Measurements from ENCODE around the gene NKTR.

DNA sequence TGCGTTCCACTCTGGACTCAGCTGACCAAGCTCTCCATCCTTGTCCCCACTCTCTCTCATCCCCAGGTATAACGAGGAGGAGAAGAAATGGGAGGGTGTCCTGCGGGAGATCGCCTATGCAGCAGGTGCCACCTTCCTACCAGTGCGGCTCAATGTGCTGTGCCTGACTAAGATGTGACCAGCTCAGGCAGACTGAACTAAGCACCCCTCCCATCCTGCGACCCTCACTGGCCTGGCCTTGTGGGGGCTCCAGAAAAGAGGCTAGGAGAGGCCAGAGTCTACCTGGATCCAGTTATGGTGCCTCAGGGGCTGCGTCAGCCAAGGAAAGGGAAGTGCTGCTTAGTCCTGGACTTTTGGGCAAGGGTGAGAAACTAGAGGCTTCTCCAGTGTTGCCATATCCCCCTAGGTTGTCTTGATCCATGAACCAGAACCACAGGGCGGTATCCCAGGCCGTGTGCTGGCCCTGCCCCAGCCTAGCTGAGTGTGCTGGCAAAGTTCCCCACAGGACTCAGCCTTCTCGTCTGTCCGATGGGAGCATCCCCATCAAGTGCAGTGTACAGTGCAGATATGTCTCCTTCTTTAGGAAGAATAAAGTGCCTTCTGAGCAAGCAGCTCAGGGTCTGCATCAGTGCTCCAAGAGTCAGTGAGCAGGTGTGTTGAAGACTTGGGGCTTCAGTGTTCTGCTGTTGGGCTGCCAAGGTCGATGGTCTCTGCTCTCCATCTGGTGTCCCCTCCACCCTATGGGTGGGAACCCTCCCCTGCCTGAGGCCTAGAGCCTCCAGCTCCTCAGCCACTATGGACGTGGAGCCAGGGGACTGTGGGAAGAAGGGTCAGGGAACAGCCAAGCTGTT, 91.6 kb downstream of the NKTR start:
- TF ChIP-seq POLR2A (IDR thresholded peaks at IDR 0.05), result no peak
- no peak for TF ChIP-seq CTCF (IDR thresholded peaks at IDR 0.05)
- no peak for TF ChIP-seq EP300 (IDR thresholded peaks at IDR 0.05)
